ENCODE measurements around the gene DNAJC3. TPM values are rescaled to one million over a fixed set of nuclear protein-coding genes. Genes with fewer than 3 reads are reported as not detected.

The DNAJC3 gene
- polyA plus RNA-seq, 1 donor (not counting 4 experiments of a cell fraction or from before 2014, with no cell fraction given) = 23.8 TPM

- Histone ChIP-seq H3K4me3 (ENCODE audit: control insufficient read depth in 2 of 3, extremely low read depth in 1 of 3, insufficient read depth in 2 of 3, low read depth in 1 of 3, low read length in 3 of 3) (no peak overlapping the region), H3K4me2 (ENCODE audit: control insufficient read depth, extremely low read depth, insufficient read depth, low read depth, low read length) (no peak overlapping the region), H3K79me2 (ENCODE audit: control insufficient read depth, insufficient read depth, low read length) (peaks cover 70% of the 10 kb centered on the region), H4K20me1 (ENCODE audit: control insufficient read depth, extremely low read depth, insufficient read depth, low read length) (peaks cover 10% of the 10 kb centered on the region), H3K36me3 (ENCODE audit: control insufficient read depth in 2 of 2, extremely low read depth in 1 of 2, insufficient read depth in 2 of 2, low read length in 2 of 2) (peaks cover 0 to 10% of the 10 kb centered on the region in 2 experiments), H3K9ac (ENCODE audit: control insufficient read depth, extremely low read depth, insufficient read depth, low read length) (no peak overlapping the region), H3K27ac (ENCODE audit: control insufficient read depth, insufficient read depth, low read length) (no peak overlapping the region), H3K9me3 (ENCODE audit: control insufficient read depth, low read depth, low read length) (no peaks in the 10 kb centered on the region), H3K9me1 (ENCODE audit: control insufficient read depth, extremely low read depth, insufficient read depth, low read length) (peaks cover 3% of the 10 kb centered on the region), H3K4me1 (ENCODE audit: control insufficient read depth, extremely low read depth, insufficient read depth, low read length) (peaks cover 2% of the 10 kb centered on the region), H2AFZ (ENCODE audit: control insufficient read depth, low read length) (no peak overlapping the region), H3K27me3 (ENCODE audit: control insufficient read depth, extremely low read depth, insufficient read depth, low read length) (no peaks in the 10 kb centered on the region)
- DNase-seq (ENCODE audit: low read depth, low spot score) (no peak), FAIRE-seq (no peak)
- no peak for TF ChIP-seq EZH2 (IDR thresholded peaks at IDR 0.05; ENCODE audit: low read length)
- TF ChIP-seq CTCF (optimal IDR thresholded peaks at IDR 0.05 in 1 of 3, IDR thresholded peaks at IDR 0.05 in 1 of 3, conservative IDR thresholded peaks at IDR 0.05 in 1 of 3; ENCODE audit: extremely low read depth in 1 of 3, insufficient read depth in 2 of 3, low read length in 3 of 3) = no peak
- dilution Hi-C loops (cut with MboI; ENCODE audit: extremely low pct_ligation_motif_present, low sequenced_read_pairs) = no loop called here
Observed at GRCh38 chr13:95706356-95706755, 29.4 kb downstream of the DNAJC3 start.

GRCh38 chr13:95707035-95707434, 30.1 kb downstream of the DNAJC3 start:
- Histone ChIP-seq H2AFZ (ENCODE audit: control insufficient read depth, low read length) (no peak overlapping the region), H3K79me2 (ENCODE audit: control insufficient read depth, insufficient read depth, low read length) (peaks cover 64% of the 10 kb centered on the region), H3K9me3 (ENCODE audit: control insufficient read depth, low read depth, low read length) (no peaks in the 10 kb centered on the region), H3K27ac (ENCODE audit: control insufficient read depth, insufficient read depth, low read length) (no peak overlapping the region), H3K4me2 (ENCODE audit: control insufficient read depth, extremely low read depth, insufficient read depth, low read depth, low read length) (no peak overlapping the region), H4K20me1 (ENCODE audit: control insufficient read depth, extremely low read depth, insufficient read depth, low read length) (peaks cover 10% of the 10 kb centered on the region), H3K4me3 (ENCODE audit: control insufficient read depth in 2 of 3, extremely low read depth in 1 of 3, insufficient read depth in 2 of 3, low read depth in 1 of 3, low read length in 3 of 3) (no peak overlapping the region), H3K27me3 (ENCODE audit: control insufficient read depth, extremely low read depth, insufficient read depth, low read length) (no peaks in the 10 kb centered on the region), H3K9me1 (ENCODE audit: control insufficient read depth, extremely low read depth, insufficient read depth, low read length) (peaks cover 3% of the 10 kb centered on the region), H3K4me1 (ENCODE audit: control insufficient read depth, extremely low read depth, insufficient read depth, low read length) (peaks cover 2% of the 10 kb centered on the region), H3K9ac (ENCODE audit: control insufficient read depth, extremely low read depth, insufficient read depth, low read length) (no peak overlapping the region), H3K36me3 (ENCODE audit: control insufficient read depth in 2 of 2, extremely low read depth in 1 of 2, insufficient read depth in 2 of 2, low read length in 2 of 2) (peaks cover 0 to 11% of the 10 kb centered on the region in 2 experiments)
- no peak for TF ChIP-seq EZH2 (IDR thresholded peaks at IDR 0.05; ENCODE audit: low read length)
- TF ChIP-seq CTCF (optimal IDR thresholded peaks at IDR 0.05 in 1 of 3, IDR thresholded peaks at IDR 0.05 in 1 of 3, conservative IDR thresholded peaks at IDR 0.05 in 1 of 3; ENCODE audit: extremely low read depth in 1 of 3, insufficient read depth in 2 of 3, low read length in 3 of 3) = no peak
- DNase-seq (ENCODE audit: low read depth, low spot score) = no peak
- dilution Hi-C loops (cut with MboI; ENCODE audit: extremely low pct_ligation_motif_present, low sequenced_read_pairs) = no loop called here
- no peak for FAIRE-seq
